Activated gamma-delta T cell treated with anti-CD3 and anti-CD28 coated beads, Interleukin-2, amount 50 U/mL, for 16 hours (primary cell): ENCODE data around the gene WASF1.
"Not testable (repeated sequence)": the region's sequence is repeated elsewhere in the genome, so short reads cannot be mapped to it uniquely, and the experiment has no call there.

Experiments used
- DNase-seq: peaks from one replicate; pipeline ENCODE4 v3.0.0-alpha.2; 2020; ENCODE audit warnings: low read depth

Gene WASF1

DNA sequence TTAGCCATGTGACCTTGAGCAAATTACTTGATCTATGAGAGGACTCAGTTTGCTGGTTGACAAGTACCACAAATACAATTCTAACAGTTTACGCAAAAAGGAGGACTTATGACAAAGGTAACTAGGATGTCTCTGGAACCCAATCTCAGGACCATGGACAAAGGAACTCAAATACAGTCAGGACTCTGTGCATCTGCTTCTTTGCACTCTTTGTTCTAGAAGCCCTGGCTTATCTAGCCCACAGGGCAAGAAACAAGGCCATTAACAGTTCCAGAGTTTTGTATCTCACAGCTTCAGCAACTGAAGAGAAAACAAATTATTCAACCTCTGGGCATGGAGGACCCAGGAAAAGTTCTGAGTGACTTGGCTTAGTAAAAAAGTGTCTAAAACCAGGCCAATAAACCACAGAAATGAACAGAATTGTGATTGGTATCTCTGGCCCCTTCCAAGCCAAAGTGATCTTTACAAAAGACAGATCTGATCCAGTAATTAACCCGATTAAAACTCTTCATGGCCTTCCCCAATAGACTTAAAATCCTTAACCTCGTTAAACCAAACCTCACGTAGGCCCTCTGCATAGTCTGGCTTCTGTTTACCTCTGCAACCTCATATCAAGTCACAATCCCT, 5.9 kb downstream of the WASF1 start:
- no peak for DNase-seq

DNA sequence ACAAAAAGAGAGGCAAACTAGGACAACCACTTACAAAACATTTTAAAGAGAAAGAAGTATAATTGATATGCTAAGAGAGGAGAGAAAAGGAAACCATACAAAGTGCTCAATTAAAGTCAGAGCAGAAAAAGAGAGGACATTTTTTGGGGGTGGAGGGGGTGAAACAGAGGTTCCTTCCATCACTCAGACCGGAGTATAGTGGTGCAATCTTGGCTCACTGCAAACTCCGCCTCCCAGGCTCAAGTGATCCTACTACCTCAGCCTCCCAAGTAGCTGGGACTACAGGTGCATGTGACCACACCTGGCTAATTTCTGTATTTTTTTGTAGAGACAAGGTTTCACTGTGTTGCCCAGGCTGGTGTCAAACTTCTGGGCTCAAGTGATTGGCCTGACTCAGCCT, 9.4 kb downstream of the WASF1 start:
- no peak for DNase-seq

DNA sequence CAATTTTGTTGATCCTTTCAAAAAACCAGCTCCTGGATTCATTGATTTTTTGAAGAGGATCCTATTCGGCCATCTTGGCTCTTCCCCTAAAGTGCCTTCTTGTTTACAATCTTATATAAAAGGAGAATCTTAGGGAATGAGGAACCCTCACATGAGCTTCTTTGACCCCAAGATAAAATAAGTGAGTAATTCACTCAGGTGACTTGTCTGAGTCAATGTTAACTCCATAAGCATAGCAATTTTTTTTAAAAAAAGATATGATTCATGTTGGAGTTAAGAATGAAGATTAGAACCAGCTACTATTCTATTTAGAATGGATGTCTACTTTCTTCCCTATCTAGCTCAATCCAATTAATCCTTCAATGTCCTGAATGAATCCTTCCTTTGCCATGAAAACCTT, 21.0 kb downstream of the WASF1 start:
- DNase-seq: no peak

DNA sequence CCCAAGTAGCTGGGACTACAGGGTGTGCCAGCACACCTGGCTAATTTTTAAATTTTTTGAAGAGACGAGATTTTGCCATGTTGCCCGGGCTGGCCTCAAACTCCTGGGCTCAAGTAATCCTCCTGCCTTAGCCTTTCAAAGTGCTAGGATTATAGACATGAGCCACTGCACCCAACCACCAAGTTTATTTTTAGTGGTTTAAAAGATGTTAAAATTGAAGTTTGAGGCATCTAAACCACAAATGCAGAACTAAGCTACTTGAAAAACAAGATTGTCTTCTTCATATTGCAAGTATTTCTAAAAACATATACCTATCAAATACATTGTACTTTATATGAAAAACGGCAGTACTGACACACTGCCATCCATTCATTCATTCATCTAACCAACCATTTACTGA, 31.6 kb downstream of the WASF1 start:
- no peak for DNase-seq

DNA sequence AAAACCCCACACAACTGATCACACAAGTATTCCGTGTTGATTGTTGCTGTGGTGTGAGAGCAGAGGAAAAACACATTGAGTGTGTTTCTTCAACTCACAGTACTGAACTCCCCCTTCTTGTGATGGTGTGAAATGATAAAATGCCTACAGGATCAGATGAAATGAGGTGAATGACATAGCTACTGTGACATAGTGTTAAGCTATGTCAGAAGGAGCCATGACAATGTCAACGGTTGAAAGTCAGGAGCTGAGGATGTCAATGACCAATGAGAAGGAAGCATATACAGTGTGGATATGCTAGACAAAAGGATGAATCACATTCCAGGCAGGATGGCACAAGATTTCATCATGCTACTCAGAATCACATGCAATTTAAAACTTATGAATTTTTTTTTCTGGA, 38.8 kb downstream of the WASF1 start:
- no peak for DNase-seq

DNA sequence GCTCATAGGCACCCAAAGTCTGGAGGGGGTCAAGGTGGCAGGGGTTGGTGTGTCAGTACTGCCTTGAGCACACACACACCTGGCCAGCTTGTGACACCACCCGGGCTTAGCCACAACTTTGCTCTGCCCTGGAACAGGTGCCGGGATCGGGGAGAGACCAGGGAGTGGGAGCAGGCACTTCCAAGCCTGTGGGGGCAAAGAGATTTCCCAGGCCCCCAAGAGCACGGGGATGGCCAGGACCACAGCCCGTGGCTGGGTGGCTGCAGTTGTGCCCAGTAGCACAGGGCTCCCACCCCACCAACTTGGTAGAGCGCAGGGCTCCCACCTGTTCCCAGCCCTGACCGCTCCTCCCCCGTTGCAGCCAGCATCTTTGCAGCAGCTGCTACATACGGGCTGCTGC, 40.4 kb downstream of the WASF1 start:
- no peak for DNase-seq

DNA sequence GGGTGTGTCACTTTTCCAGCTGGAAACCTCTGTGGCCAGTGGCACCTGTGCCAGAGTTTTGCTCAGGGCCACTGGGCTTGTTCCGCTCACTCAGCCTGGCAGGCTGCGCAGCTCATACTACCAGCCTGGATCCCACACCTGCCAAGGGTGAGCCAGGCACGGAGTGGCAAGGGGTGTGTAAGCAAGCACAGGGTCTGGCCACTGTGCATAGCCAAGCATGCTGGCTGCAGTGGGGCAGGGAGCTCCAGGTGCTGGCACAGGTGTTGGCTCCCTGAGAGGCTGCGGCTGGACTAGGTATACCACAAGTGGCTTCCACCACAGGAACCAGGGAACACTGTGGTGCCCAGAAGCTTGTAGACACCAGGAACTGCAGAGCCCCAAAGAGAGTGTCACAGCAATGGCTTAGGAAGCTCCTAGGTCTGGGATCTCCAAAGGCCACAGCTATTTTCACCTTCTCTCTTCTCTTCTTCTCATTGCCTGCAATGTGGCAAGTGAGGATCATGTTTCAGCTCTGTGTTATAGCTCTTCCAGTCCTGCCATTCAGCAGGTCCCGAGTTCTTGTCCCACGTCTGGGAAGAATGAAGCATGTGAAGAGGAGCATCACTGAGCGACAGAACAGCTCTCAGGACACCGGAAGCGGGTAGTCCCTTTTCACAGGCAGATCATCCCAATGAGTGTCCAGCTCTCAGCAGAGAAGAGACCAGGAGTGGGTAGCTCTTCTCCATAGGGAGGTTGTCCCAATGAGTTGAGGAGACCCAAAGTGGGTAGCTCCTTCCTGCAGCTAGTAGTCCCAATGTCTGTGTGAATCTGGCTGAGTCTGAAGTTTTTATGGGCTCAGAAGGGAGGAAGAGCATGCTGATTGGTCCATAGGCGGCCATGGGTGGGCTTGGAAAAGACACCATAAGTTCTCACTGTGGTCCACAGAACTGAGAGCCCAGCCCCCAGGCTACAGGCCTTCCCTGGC, 41.3 kb downstream of the WASF1 start:
- no peak for DNase-seq

DNA sequence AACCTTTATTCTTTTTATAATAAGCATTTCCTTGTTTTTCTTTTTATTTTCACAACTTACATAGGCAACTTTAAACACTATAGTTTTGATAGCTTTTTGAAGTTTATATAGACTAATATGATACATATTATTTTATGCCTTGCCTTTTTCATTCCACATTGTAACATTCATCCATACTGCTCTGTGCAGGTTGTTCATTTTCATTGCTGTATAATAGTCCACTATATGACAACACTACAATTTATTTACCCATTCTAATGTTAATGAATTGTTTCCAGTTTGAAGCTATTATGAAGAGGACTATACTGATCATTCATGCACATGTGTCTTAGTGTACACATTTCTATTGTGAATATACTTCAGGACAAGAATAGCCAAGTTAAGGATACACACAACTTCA, 49.1 kb downstream of the WASF1 start:
- no peak for DNase-seq

DNA sequence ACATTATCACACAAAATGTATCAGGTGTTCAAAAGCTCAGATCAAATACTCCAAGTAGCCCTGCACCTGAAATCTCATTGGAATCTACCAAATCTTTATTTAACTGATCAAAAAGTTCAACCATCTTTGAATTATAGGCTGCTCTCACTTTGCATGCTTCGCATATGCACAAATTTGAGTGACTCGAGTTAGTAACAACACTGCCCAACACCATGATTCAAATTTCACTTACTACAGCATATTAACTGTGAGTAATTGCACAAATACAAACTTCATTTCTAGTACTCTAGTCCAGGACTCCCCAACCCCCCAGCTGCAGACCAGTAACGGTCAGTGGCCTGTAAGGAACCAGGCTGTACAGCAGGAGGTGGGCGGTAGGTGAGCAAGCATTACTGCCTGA, 51.1 kb downstream of the WASF1 start:
- DNase-seq: no peak

DNA sequence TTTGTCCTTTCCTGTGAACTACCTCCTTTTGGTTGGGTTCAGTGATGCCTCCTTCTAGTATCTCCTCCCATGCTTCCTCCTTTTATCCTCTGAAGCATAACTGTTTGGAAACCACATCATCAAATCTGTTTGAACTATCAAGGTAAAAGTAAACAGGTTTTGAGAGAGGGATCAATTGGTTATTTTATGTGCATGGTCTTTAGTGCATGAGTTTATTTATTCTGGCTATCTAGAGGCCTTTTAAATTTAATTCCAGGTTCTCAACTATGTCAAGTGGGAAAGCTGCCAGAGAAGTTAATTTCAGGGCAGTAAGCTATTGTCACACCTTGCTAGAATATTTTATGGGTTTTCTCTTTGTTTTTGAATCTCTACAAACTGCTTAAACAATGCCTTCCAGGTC, 54.1 kb downstream of the WASF1 start:
- DNase-seq: no peak

DNA sequence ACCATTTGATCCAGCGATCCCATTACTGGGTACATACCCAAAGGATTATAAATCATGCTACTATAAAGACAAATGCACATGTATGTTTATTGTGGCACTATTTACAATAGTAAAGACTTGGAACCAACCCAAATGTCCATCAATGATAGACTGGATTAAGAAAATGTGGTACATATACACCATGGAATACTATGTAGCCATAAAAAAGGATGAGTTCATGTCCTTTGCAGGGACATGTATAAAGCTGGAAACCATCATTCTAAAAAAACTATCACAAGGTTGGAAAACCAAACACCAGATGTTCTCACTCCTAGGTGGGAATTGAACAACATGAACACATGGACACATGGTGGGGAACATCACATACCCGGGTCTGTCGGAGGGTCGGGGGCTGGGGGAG, 57.8 kb downstream of the WASF1 start:
- not testable (repeated sequence) for DNase-seq

DNA sequence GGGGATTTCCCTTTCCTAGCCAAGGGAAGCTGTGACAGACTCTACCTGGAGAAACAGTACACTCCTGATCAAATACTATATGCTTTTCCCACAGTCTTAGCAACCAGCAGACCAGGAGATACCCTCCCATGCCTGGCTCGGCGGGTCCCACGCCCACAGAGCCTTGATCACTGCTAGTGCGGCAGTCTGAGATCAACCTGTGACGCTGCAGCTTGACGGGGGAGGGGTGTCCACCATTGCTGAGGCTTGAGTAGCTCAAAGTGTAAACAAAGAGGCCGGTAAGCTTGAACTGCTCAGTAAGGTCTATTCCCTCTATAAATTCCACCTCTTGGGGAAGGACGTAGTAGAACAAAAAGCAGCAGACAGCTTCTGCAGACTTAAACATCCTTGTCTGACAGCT, 63.2 kb downstream of the WASF1 start:
- DNase-seq: no peak

DNA sequence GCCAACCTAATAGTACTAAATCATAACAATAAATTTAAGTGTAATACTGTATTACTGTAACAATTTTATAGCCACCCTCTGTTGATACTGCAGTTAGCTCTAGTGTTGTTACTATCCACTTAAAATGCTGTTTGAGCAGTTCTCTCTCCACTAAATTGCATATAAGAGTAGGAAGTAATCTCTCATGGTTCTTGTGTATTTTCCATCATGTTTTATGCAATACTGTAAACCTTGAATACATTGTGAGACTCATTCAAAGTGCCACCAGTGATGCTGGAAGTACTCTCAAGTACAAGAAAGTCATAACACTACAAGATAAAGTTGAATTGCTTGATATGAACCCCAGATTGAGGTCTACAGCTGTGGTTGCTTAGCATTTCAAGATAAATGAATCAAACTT, 65.5 kb downstream of the WASF1 start:
- no peak for DNase-seq

DNA sequence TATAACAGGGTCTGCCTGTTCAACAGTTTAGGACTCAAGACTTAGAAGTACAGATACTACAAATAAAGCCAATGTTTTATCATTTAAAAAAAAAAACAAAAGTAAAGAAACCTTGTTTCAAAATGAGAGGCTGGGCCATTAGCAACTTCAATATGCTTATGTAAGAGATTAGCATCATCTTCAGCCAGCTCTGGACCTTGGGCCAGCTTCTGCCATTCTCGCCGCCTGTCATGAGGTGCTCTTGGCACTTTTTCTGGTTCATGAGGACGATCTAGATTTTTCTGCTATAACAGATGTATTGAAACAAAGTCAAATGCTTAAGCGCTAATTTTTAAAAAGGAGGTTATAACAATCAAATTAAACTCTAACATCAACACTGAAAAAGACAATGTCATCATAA, 74.2 kb downstream of the WASF1 start:
- no peak for DNase-seq

DNA sequence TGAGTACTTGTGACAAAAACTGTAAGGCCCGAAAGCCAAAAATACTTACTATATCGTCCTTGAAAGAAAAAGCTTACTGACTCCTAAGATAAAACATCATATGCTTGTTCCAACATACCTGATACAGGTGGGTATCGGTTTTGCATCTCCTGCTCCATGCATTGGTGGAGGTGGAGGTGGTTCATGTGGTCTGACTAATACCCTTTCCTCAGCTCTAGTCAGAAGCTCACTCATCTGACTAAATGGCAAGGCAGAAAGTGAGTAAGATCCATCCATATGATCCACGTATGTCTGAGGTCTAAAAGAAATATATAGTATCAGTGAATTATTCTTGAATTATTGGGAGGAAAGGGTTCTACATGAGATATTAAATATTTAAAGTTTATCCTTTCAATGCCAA, 76.2 kb downstream of the WASF1 start:
- DNase-seq: no peak

DNA sequence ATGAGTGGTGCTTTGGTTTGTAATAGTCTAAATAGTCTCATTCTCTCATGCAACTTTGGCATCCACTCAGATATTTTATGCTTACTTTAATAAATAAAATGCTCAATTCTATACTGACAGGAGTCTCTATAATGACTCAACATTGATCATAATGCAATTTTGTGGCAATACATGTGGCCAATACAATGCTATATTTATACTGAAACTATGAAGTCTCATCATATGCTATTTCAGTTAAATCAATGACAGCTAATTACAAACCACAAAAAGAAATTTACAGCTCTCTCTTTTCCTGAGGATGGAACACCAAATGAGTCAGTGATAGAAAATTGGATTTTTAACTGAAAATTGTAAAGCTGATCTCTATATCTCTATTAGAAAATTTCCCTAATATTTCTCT, 77.1 kb downstream of the WASF1 start:
- no peak for DNase-seq

DNA sequence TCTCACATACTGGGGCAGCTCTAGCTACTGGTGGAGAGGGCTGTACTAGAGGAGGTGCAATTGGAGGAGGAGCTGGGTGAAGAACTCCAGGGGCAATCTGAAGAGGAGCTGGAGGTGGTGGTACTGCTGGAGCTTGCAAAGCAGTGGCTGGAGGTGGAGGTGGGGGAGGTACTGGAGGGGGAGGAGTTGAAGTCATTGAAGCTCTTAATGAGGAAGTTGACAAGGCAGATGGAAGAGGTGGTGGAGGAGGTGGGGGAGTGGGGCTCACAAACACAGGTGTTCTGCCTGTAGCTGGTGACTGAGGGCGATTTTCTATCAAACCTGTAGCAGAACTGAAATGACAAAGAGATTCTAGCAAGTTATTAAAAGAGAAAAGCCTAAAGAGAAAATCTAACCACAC, 77.6 kb downstream of the WASF1 start:
- no peak for DNase-seq

DNA sequence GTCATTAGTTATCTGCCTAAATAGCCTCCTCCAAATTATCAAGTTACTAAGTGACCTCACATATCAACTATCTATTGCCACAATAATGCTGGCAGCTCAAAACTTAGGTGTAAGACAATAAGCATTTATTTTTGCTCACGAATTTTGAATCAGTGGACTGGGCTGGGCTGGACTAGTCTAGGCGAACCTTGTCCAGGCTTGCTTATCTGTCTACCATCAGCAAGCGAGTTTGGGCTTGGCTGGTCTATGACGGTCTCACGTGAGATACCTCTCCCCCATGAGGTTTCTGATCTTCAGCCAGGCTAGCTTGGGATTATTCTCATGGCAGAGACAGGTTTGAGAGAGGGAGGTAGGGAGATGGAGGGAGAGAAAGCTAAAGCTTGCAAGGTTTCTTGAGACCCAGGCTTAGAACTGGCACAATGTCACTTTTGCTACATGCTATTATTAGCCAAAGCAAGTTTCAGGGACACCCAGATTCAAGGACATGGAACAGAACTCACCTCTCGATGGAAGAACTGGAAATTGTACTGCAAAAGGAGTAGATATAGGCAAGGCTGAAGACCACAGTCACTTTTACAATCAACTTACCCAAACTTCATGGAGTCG, 80.9 kb downstream of the WASF1 start:
- no peak for DNase-seq

DNA sequence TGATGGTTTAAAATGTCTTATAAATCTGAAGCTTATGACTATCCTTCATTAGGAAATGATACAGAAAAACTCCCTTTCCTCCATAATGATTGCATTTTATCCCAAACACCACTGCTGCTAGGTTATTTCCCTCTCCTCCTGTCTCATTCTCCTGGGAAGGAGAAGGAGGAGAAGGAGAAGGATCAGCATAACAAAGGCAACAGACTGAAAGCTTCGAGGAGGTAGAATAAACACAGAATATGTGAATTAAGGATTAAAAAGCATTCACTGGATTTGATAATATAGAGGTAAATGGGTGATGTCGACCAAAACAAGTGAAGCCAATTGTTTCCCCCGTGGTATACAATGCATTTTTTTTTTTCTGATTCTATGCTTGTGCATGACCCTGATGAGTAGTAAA, 82.0 kb downstream of the WASF1 start:
- DNase-seq: no peak

DNA sequence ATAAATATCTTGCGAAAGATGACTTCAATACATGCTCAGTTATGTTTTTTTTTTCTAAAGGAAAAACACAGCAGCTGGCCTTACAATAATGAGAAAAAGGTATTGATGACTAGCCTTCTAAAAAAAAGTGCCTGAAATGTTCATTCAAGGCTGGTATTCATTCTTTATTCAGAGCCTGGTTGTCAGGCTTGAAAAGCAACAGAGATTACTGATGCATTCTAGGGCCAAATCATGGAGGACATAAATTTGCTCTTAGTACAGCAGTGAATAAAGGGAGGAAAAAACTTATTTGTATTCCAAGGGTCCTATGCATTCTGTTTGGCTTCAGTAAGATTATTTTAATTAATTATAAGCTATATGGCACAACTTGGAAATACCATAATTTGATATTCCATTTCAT, 83.5 kb downstream of the WASF1 start:
- no peak for DNase-seq

DNA sequence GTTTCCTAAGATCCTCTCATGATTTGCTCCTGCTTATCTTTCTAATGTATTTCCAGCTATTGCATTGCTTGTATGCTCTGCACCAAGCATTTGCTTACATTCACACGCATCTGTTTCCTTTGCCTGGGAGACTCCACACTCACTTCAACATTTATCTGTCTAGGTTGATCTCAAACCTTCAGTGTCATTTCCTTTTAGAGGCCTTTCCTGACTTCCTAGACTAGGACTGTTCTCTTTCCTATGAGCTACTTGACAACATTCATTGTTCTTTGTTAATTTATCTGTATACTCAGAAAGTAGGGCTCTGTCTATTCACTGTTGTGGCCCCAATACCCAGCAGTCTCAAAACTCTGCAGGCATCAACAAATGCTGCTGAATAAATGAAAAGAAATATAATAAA, 84.4 kb downstream of the WASF1 start:
- no peak for DNase-seq

DNA sequence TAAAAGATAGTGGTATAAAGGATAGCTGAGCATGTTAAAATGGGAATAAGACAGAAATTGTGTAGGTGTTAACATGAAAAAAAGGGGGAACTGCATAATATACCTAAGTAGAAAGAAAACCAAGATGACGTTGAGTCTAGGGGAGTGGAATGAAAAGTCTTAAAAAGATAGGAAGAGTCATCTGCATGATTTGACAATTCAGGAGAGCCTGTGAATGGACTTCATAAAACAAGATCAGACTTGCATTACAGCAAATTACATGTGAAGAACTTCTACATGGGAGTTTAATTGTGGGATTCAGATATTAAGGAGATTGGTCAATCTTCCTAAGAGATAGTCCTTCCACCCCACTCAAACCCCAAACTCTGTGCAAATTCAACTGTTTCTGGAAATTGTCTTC, 85.5 kb downstream of the WASF1 start:
- DNase-seq: no peak

DNA sequence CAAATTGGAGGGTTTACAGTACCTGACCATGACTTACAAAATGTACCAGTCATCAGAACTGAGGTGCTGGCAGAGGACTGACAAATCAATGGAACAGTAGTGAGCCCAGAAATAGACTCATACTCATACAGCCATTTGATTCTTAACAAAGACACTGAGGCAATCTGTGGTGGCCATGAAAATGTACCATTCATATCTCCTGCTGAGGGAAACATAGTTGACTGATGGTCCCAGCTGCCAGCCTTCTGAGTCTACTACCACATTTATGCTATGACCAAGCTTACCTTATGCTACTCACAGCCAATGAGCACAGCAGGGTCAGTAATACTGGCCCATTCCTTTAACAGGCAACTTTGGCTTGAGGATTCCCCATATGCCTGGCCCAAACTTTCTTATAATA, 88.6 kb downstream of the WASF1 start:
- DNase-seq: no peak
